ENCODE data around the gene NEU4. TPM values are rescaled to one million over a fixed set of nuclear protein-coding genes. Genes with fewer than 3 reads are reported as not detected.
A peak's percentile ranks its signal among the peaks of the same experiment; 100 is the strongest.

NEU4 gene
- total RNA-seq, 2 donors from 2014 or later: 4.1 to 9.4 TPM

- no peak for ATAC-seq
- Mint-ChIP-seq H3K4me1 (peaks cover 14% of the 10 kb centered on the region), H3K4me3 (peak overlapping the region; percentile 45), H3K36me3 (ENCODE audit: low read depth) (no peaks in the 10 kb centered on the region), H3K27ac (peak overlapping the region; percentile 94), H3K27me3 (no peaks in the 10 kb centered on the region)
- H3K9me3 ChIP-seq (ENCODE audit: control insufficient read depth, low read length, poor library complexity, severe bottlenecking): no peaks in the 10 kb centered on the region
- DNase-seq: peak in 1 of 3 donors; percentile 4
Measured at GRCh38 chr2:241855245-241855887, 46.4 kb downstream of the NEU4 start.

GRCh38 chr2:241855888-241856422, 47.0 kb downstream of the NEU4 start:
- ATAC-seq (no peak), DNase-seq (no peak)
- Mint-ChIP-seq H3K27me3 (no peaks in the 10 kb centered on the region), H3K27ac (peak overlapping the region; percentile 94), H3K4me1 (peaks cover 18% of the 10 kb centered on the region), H3K36me3 (ENCODE audit: low read depth) (no peaks in the 10 kb centered on the region), H3K4me3 (peak overlapping the region; percentile 45)
- H3K9me3 ChIP-seq (ENCODE audit: control insufficient read depth, low read length, poor library complexity, severe bottlenecking): no peaks in the 10 kb centered on the region

- no peak for DNase-seq
- H3K27ac Mint-ChIP-seq: peak overlapping the region; percentile 94
Measured at GRCh38 chr2:241857041-241857541, 48.1 kb downstream of the NEU4 start.

GRCh38 chr2:241857572-241858121, 48.7 kb downstream of the NEU4 start:
- Mint-ChIP-seq H3K4me3 (peak overlapping the region; percentile 91), H3K4me1 (peaks cover 28% of the 10 kb centered on the region), H3K27ac (peak overlapping the region; percentile 94), H3K36me3 (ENCODE audit: low read depth) (peaks cover 11% of the 10 kb centered on the region), H3K27me3 (peaks cover 8% of the 10 kb centered on the region)
- DNase-seq: no peak
- no peaks in the 10 kb centered on the region for H3K9me3 ChIP-seq (ENCODE audit: control insufficient read depth, low read length, poor library complexity, severe bottlenecking)
- no peak for ATAC-seq

More at GRCh38 chr2:241857041-241857541, 48.1 kb downstream of the NEU4 start:
- no peak for ATAC-seq
- Mint-ChIP-seq H3K4me3 (peak overlapping the region; percentile 91), H3K4me1 (peaks cover 28% of the 10 kb centered on the region), H3K27me3 (peaks cover 8% of the 10 kb centered on the region), H3K36me3 (ENCODE audit: low read depth) (peaks cover 11% of the 10 kb centered on the region)
- no peaks in the 10 kb centered on the region for H3K9me3 ChIP-seq (ENCODE audit: control insufficient read depth, low read length, poor library complexity, severe bottlenecking)

GRCh38 chr2:241858206-241859016, 49.4 kb downstream of the NEU4 start, which contains the start of gene PDCD1:
TSS of gene PDCD1 (minus strand) at chr2:241858894. CDS start at chr2:241858838, 56 bp downstream.
- H3K27me3 Mint-ChIP-seq: peaks cover 15% of the 10 kb centered on the region
- ATAC-seq: peak; percentile 62
- peaks cover 11% of the 10 kb centered on the region for H3K36me3 Mint-ChIP-seq (ENCODE audit: low read depth)
- no peaks in the 10 kb centered on the region for H3K9me3 ChIP-seq (ENCODE audit: control insufficient read depth, low read length, poor library complexity, severe bottlenecking)
- H3K4me1 Mint-ChIP-seq: peaks cover 33% of the 10 kb centered on the region
- DNase-seq: peak in 1 of 3 donors; percentile 41
- H3K4me3 Mint-ChIP-seq: peak within 1 kb of the TSS; percentile 91
- peak within 1 kb of the TSS; percentile 88 for H3K27ac Mint-ChIP-seq

GRCh38 chr2:241859017-241859435, 50.0 kb downstream of the NEU4 start:
- Mint-ChIP-seq H3K27me3 (peaks cover 17% of the 10 kb centered on the region), H3K36me3 (ENCODE audit: low read depth) (peaks cover 11% of the 10 kb centered on the region), H3K4me3 (peak overlapping the region; percentile 91), H3K4me1 (peaks cover 36% of the 10 kb centered on the region), H3K27ac (no peak overlapping the region)
- peak in 1 of 3 donors; percentile 13 for DNase-seq
- ATAC-seq: peak; percentile 1
- H3K9me3 ChIP-seq (ENCODE audit: control insufficient read depth, low read length, poor library complexity, severe bottlenecking): no peaks in the 10 kb centered on the region

- H3K4me3 Mint-ChIP-seq: peak overlapping the region; percentile 91
- H3K9me3 ChIP-seq (ENCODE audit: control insufficient read depth, low read length, poor library complexity, severe bottlenecking): no peaks in the 10 kb centered on the region
- H3K27ac Mint-ChIP-seq: peak overlapping the region; percentile 88
- ATAC-seq (peak; percentile 38), DNase-seq (peak in 1 of 3 donors; percentile 33)
- peaks cover 41% of the 10 kb centered on the region for H3K4me1 Mint-ChIP-seq
- peaks cover 12% of the 10 kb centered on the region for H3K36me3 Mint-ChIP-seq (ENCODE audit: low read depth)
- peaks cover 22% of the 10 kb centered on the region for H3K27me3 Mint-ChIP-seq
Measured at GRCh38 chr2:241859436-241860183, 50.6 kb downstream of the NEU4 start.

GRCh38 chr2:241860184-241861078, 51.4 kb downstream of the NEU4 start:
- H3K27ac Mint-ChIP-seq: peak overlapping the region; percentile 88
- H3K4me1 Mint-ChIP-seq: peaks cover 50% of the 10 kb centered on the region

GRCh38 chr2:241861264-241861663, 52.3 kb downstream of the NEU4 start:
- H3K4me1 Mint-ChIP-seq: peaks cover 51% of the 10 kb centered on the region
- peak overlapping the region; percentile 88 for H3K27ac Mint-ChIP-seq
- H3K4me3 Mint-ChIP-seq: peak overlapping the region; percentile 89
- H3K9me3 ChIP-seq (ENCODE audit: control insufficient read depth, low read length, poor library complexity, severe bottlenecking): no peaks in the 10 kb centered on the region
- ATAC-seq (no peak), DNase-seq (no peak)
- peaks cover 12% of the 10 kb centered on the region for H3K36me3 Mint-ChIP-seq (ENCODE audit: low read depth)
- H3K27me3 Mint-ChIP-seq: peaks cover 22% of the 10 kb centered on the region

More at GRCh38 chr2:241860184-241861078, 51.4 kb downstream of the NEU4 start:
- ATAC-seq (no peak), DNase-seq (no peak)
- peaks cover 12% of the 10 kb centered on the region for H3K36me3 Mint-ChIP-seq (ENCODE audit: low read depth)
- H3K27me3 Mint-ChIP-seq: peaks cover 22% of the 10 kb centered on the region
- no peaks in the 10 kb centered on the region for H3K9me3 ChIP-seq (ENCODE audit: control insufficient read depth, low read length, poor library complexity, severe bottlenecking)
- peak overlapping the region; percentile 91 for H3K4me3 Mint-ChIP-seq

GRCh38 chr2:241862093-241862492, 53.1 kb downstream of the NEU4 start:
- peak overlapping the region; percentile 88 for H3K27ac Mint-ChIP-seq
- H3K27me3 Mint-ChIP-seq: peaks cover 22% of the 10 kb centered on the region
- DNase-seq (no peak), ATAC-seq (no peak)
- peak overlapping the region; percentile 89 for H3K4me3 Mint-ChIP-seq
- peaks cover 12% of the 10 kb centered on the region for H3K36me3 Mint-ChIP-seq (ENCODE audit: low read depth)
- H3K9me3 ChIP-seq (ENCODE audit: control insufficient read depth, low read length, poor library complexity, severe bottlenecking): no peaks in the 10 kb centered on the region
- H3K4me1 Mint-ChIP-seq: peaks cover 51% of the 10 kb centered on the region

GRCh38 chr2:241862775-241863535, 54.0 kb downstream of the NEU4 start:
- H3K36me3 Mint-ChIP-seq (ENCODE audit: low read depth): peaks cover 12% of the 10 kb centered on the region
- no peaks in the 10 kb centered on the region for H3K9me3 ChIP-seq (ENCODE audit: control insufficient read depth, low read length, poor library complexity, severe bottlenecking)
- DNase-seq: no peak
- peaks cover 51% of the 10 kb centered on the region for H3K4me1 Mint-ChIP-seq
- H3K27me3 Mint-ChIP-seq: peaks cover 22% of the 10 kb centered on the region
- peak; percentile 7 for ATAC-seq
- H3K4me3 Mint-ChIP-seq: peak overlapping the region; percentile 83
- H3K27ac Mint-ChIP-seq: peak overlapping the region; percentile 51
